Activated T-cell treated with anti-CD3 and anti-CD28 coated beads, Interleukin-2, amount 50 U/mL, for 1 hour (primary cell): Measurements from ENCODE around the gene CCL4L2.
"Not testable (repeated sequence)": the region's sequence is repeated elsewhere in the genome, so short reads cannot be mapped to it uniquely, and the experiment has no call there.

Source experiments
- DNase-seq: peaks from one replicate; pipeline ENCODE4 v3.0.0-alpha.2; 2020

Gene CCL4L2

DNA sequence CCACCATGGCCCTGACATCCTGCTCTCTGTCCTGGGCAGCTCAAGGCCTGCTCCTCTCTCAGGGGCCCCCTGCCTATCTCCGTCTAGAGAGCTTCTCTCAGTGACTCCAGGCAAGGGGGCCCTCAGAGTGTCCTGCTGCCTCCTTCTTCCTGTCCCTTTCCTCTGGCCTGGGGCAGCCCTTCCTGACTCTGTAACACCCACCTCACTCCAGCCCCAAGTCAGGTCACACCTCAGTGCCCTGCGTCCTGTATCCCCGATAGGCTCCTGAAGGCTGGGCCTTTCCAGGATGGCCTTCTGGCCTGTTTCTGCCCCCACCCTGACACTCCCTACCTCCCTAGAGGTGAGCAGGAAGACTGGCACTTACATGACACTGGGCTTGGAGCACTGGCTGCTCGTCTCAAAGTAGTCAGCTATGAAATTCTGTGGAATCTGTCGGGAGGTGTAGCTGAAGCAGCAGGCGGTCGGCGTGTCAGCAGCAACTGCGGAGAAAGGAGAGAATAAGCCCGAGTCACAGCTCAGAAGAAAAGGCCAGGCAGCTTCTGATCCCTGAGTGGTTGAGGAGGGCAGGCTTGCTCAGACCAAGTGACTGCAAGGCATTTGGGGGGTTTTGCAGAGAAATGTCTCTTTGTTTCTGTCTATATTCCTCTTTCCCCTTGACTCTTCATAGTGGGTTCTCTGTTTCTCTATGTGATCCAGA lies 15.3 kb upstream of the CCL4L2 start:
- no peak for DNase-seq

GRCh38 chr17:36196131-36196486 lies 14.8 kb upstream of the CCL4L2 start:
- DNase-seq = no peak

DNA sequence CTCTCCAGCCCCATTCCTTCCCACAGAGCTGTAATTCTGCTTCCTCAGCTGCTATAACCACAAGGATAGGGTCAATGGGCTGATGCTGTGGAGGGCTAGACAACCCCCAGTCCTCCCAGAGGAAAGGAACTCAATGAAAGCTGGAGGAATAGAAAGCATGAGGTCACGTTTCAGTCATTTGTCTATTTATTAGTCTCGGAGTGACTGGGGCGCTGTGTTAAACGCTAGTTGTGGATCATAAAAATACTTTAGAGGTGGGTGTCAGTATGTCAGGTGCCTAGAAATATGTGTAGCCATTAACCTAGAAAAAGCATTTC lies 13.5 kb upstream of the CCL4L2 start:
- no peak for DNase-seq

DNA sequence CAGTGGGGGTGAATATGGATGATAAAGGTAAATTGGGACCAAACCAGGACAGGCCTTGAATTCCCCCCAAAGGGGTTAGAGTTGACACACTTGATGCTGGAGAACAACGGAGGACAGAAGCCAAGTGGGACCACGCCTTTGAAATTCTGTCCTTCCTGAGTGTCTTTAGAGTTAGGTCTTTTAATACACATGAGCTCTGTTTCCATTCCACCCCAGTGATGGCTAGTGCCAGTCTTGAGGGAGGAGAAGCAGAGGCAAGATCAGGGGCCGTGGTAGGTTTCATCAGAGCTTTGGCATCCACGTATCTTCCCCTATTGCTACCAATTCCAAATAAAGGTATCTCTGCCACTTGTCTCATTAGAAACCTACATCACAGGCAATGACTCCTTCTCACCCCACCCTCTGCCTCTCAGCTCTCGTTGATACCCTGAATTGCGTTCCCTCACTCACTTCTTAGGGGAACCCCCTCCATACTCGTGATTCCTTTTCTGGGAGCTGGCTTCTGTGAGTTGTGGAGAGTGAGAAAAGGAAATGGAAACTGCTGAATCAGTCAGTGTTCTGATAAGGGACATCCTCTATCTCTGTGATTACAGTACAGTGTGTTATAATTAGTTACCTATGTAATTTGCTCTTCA lies 11.9 kb upstream of the CCL4L2 start:
- no peak for DNase-seq

- DNase-seq = not testable (repeated sequence)
These were observed 9.8 kb upstream of the CCL4L2 start for GRCh38 chr17:36201102-36201501.

- DNase-seq = not testable (repeated sequence)
These were observed 9.4 kb upstream of the CCL4L2 start for GRCh38 chr17:36201506-36201905.

DNA sequence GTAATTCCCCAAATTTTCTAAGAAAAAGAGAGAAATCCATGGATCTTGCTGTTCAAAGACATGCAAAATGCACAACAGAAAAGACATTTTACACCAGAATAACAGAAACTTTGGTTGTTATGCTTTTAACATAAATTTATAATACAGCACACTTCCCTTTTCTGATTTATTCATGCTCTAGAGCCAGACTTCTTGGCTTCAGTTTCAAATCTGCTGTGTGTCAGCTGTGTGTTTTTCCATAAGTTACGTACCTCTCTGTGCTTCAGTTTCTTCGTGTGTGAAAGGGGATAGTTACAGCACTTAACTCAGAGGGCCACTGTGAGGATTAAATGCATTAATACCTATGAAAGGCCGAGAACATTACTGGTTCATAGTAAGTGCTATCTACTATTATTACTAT lies 7.5 kb upstream of the CCL4L2 start:
- DNase-seq = no peak

- no peak for DNase-seq
These were observed 6.0 kb upstream of the CCL4L2 start for GRCh38 chr17:36204724-36205500.

DNA sequence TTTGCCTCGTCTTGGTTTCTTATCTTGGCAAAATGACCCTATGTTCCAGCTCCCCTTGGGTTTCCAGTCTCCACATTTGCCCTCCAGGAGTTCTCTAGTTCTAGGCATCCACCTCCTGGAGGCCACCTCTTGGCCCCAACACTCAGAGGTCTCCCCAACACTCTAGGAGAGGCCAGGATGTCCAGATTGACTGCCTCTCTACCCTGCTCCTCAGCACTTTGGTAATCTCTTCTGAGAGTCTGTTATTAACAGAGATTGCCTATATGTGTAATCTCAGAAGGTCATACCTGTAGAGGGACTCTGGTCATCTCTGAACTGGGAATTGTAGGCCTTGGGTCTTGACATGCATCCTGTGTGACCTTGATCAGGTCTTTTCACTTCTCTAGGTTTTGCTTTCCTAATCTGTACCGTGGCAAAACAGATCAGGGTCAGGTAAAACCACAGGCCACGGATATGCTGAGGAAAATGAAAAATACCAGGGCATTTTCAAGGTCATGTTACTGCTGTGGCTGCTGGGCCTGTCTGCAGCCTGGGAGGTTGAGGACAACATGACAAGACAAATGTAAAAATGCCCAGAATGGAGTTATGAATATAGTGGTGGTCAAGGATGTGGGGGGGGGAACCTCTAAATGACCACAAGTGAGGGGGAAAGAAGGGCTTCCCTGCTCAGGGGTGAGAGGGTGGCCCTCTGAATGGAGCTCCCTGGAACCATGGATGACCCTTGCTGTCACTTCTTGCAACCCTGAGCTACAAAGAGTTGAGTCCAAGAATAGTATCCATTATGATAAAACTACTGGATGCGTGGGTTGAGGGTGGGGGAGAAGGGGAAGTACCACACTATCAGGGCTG lies 5.0 kb upstream of the CCL4L2 start:
- DNase-seq = no peak

- not testable (repeated sequence) for DNase-seq
These were observed 4.4 kb upstream of the CCL4L2 start for GRCh38 chr17:36206486-36206821.

- DNase-seq = not testable (repeated sequence)
These were observed 3.5 kb upstream of the CCL4L2 start for GRCh38 chr17:36207383-36207782.

DNA sequence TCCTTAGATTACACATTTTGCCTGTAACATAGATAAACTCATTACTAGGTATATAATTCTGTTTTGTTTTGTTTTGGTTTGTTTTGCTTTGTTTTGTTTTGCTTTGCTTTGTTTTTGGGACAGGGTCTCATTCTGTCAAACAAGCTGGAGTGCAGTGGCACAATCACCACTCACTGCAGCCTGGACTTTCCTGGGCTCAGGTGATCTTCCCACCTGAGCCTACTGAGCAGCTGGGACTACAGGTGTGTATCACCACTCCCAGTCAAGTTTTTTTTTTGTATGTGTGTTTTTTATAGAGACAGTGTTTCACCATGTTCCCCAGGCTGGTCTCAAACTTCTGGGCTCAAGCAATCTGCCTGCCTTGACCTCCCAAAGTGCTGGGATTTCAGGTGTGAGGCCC lies 1.3 kb upstream of the CCL4L2 start:
- DNase-seq = no peak

GRCh38 chr17:36211484-36212271 lies 815 bp downstream of the CCL4L2 start:
- not testable (repeated sequence) for DNase-seq

DNA sequence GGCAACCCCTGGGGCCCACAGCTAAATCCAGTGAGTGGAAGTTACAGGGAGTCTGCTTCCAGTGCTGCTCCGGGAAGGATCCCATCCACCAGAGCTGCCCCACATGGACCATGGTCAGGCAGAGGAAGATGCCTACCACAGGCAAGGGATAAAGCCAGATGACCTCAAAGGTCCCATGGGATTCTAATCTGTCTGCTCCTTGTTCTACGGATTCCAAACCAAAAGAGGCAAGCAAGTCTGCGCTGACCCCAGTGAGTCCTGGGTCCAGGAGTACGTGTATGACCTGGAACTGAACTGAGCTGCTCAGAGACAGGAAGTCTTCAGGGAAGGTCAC lies 1.4 kb downstream of the CCL4L2 start:
- DNase-seq = no peak

DNA sequence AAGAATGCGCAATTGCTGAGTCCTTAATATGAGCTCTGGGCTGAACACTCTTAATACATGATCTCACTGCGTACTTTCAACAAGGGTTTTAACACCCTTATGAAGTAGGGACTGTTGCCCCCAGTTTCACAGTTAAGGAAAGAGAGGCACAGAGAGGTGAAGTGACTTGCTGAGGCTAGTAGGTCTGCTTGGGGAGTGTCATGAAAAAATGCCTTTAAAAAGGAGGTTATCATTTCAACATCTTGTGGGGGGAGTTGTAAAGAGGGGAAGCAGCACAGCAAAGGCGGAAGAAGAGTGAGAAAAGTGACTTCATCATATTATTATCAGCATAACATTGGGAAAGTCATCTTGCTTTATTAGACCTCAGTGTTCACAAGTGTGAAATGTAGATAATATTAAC lies 2.1 kb downstream of the CCL4L2 start:
- no peak for DNase-seq

GRCh38 chr17:36213695-36214094 lies 2.8 kb downstream of the CCL4L2 start:
- DNase-seq = no peak

- no peak for DNase-seq
These were observed 4.1 kb downstream of the CCL4L2 start for GRCh38 chr17:36214918-36215317.

DNA sequence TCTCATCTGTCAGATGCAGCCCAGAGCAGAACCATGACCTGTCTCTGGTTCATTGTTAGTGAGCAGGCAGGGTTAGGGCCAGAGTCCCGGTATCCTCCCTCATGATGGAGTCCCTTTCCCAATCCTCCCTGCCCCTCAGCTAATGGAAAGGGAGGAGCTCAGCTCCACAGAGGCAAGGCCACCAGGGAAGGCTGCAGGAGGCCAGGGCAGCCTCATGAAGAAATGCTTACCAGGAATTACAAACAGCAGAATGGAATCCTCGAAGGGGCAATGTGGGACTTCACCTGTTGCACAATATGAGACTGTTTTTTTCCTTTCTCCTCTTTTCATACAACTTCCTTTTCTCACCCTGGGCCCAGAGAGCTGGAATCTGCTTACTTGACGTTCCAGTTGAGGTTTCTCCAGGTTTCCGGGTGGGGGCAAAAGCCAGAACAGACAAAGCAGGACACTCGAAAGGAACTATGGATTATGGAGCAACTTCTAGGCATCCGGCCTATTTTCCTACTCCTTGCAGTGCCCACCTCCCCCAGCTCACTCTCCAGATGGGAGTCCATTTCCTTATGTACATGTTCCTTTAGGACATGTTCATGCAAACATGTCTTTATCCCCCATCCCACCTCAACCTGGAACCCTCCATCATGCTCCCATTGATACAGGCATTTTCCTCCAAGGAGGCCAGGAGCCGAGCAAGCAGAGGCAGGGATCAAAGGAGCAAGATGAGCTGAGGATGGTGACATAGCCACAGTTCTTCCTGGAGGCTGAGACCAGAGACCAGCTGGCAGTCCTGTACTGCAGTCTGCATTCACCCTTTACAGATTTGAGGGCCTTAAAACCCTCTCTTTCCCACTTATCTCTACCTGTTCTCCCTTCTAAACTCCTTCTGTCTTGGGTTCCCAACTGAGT lies 4.8 kb downstream of the CCL4L2 start:
- not testable (repeated sequence) for DNase-seq

DNA sequence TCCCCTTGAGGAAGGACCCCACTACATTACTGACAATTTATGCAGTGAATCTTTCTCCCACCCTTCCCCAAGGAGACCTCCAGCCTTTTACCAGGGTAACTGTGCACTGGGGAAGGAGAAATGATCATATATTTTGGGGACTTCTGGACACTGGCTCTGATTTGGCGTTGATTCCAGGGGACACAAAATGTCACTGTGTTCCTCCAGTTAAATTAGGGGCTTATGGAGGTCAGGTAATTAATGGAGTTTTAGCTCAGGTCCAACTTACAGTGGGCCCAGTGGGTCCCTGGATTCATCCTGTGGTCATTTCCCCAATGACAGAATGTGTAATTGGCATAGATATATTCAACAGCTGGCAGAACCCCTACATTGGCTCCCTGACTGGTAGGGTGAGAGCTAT lies 8.7 kb downstream of the CCL4L2 start:
- not testable (repeated sequence) for DNase-seq

DNA sequence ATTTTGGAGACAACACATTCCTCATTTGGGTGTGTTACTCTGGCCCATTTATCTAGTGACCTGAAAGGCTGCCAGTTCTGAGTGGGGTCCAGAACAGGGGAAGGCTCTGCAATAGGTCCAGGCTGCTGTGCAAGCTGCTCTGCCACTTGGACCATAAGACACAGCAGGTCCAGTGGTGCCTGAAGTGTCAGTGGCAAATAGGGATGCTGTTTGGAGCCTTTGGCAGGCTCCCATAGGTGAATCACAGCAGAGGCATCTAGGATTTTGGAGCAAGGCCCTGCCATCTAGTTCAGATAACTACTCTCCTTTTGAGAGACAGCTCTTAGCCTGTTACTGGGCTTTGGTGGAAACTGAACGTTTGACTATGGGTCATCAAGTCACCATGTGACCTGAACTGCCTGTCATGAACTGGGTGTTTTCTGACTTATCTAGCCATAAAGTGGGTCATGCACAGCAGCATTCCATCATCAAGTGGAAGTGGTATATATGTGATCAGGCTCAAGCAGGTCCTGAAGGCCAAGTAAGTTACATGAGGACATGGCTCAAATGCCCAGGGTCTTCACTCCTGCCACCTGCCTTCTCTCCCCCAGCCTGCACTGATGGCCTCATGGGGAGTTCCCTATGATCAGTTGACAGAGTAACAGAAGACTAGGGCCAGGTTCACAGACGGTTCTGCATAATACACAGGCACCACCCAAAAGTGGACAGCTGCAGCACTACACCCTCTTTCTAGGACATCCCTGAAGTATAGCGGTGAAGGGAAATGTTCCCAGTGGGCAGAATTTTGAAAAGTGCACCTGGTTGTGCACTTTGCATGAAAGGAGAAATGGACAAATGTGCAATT lies 10.1 kb downstream of the CCL4L2 start:
- DNase-seq = not testable (repeated sequence)
